NCI-H2196 treated with DMSO at 0.1 percent for 48 hours (cell line): ENCODE measurements around the gene TRIM47.
"Not testable (repeated sequence)": the region's sequence is repeated elsewhere in the genome, so short reads cannot be mapped to it uniquely, and the experiment has no call there.

Source experiments
- DNase-seq: peaks from one replicate; lab custom pipeline; 2025; ENCODE audit not compliant: unreplicated experiment; lab: John Stamatoyannopoulos, UW

Gene TRIM47

GRCh38 chr17:75892556-75893224 is 14.3 kb upstream of the TRIM47 start:
- no peak for DNase-seq

- no peak for DNase-seq
Measured at GRCh38 chr17:75891605-75892555, 13.5 kb upstream of the TRIM47 start.

- no peak for DNase-seq
Measured at GRCh38 chr17:75891022-75891604, 12.7 kb upstream of the TRIM47 start.

- DNase-seq, result no peak
Measured at GRCh38 chr17:75889454-75889853, 11.1 kb upstream of the TRIM47 start.

GRCh38 chr17:75888484-75888883 is 10.1 kb upstream of the TRIM47 start:
- DNase-seq, result no peak

GRCh38 chr17:75885860-75886259 is 7.5 kb upstream of the TRIM47 start:
- DNase-seq, result not testable (repeated sequence)

- DNase-seq, result no peak
Measured at GRCh38 chr17:75885431-75885830, 7.0 kb upstream of the TRIM47 start.

- no peak for DNase-seq
Measured at GRCh38 chr17:75881678-75882454, 3.5 kb upstream of the TRIM47 start.

GRCh38 chr17:75880266-75880665 is 1.9 kb upstream of the TRIM47 start:
- no peak for DNase-seq

GRCh38 chr17:75877752-75878173 is 618 bp downstream of the TRIM47 start:
- DNase-seq, result peak; percentile 63

GRCh38 chr17:75876938-75877751 is 1.2 kb downstream of the TRIM47 start:
- DNase-seq, result peak; percentile 79

- DNase-seq, result peak; percentile 58
Measured at GRCh38 chr17:75876190-75876937, 2.0 kb downstream of the TRIM47 start.

- DNase-seq, result peak; percentile 98
Measured at GRCh38 chr17:75875940-75876189, 2.5 kb downstream of the TRIM47 start.

GRCh38 chr17:75875182-75875939 is 3.0 kb downstream of the TRIM47 start:
- DNase-seq, result no peak

GRCh38 chr17:75874323-75875181 is 3.8 kb downstream of the TRIM47 start:
- no peak for DNase-seq

GRCh38 chr17:75873587-75874322 is 4.6 kb downstream of the TRIM47 start:
- DNase-seq, result no peak
